GM06990 (cell line): ENCODE measurements around the gene SLC35E3.

Experiments used
- DNase-seq: peaks from one replicate; pipeline ENCODE4 v3.0.0-alpha.2; 2011; ENCODE audit not compliant: insufficient read length; ENCODE audit errors: extremely low read depth
- H3K27me3 ChIP-seq: replicated peaks from 2 replicates; pipeline ENCODE4 v1.6.0; 2011; ENCODE audit warnings: low read length; ENCODE audit not compliant: control insufficient read depth, insufficient read depth
- H3K36me3 ChIP-seq: 2 replicates; pipeline ENCODE4 v1.5.1; 2011; ENCODE audit warnings: low read length; ENCODE audit not compliant: control insufficient read depth, insufficient read depth
- H3K4me3 ChIP-seq: replicated peaks from 2 replicates; pipeline ENCODE4 v1.5.1; 2011; ENCODE audit warnings: low read depth, mild to moderate bottlenecking, control low read depth, low read length
- TF ChIP-seq, protein P1 (sequence below): IDR thresholded peaks from 2 replicates; pipeline ENCODE4 v1.5.1; 2011; ENCODE audit warnings: low read length, control low read depth, mild to moderate bottlenecking, inconsistent platforms; ENCODE audit not compliant: insufficient read depth, poor library complexity, severe bottlenecking

The SLC35E3 gene

GRCh38 chr12:68775121-68775630 is 29.2 kb downstream of the SLC35E3 start:
- no peak for DNase-seq
- TF ChIP-seq, protein P1, sequence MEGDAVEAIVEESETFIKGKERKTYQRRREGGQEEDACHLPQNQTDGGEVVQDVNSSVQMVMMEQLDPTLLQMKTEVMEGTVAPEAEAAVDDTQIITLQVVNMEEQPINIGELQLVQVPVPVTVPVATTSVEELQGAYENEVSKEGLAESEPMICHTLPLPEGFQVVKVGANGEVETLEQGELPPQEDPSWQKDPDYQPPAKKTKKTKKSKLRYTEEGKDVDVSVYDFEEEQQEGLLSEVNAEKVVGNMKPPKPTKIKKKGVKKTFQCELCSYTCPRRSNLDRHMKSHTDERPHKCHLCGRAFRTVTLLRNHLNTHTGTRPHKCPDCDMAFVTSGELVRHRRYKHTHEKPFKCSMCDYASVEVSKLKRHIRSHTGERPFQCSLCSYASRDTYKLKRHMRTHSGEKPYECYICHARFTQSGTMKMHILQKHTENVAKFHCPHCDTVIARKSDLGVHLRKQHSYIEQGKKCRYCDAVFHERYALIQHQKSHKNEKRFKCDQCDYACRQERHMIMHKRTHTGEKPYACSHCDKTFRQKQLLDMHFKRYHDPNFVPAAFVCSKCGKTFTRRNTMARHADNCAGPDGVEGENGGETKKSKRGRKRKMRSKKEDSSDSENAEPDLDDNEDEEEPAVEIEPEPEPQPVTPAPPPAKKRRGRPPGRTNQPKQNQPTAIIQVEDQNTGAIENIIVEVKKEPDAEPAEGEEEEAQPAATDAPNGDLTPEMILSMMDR = no peak
- Histone ChIP-seq H3K27me3 (no peaks in the 10 kb centered on the region), H3K36me3 (no peaks in the 10 kb centered on the region), H3K4me3 (no peak overlapping the region)

GRCh38 chr12:68776976-68777610 is 31.1 kb downstream of the SLC35E3 start:
- Histone ChIP-seq H3K36me3 (no peaks in the 10 kb centered on the region), H3K4me3 (no peak overlapping the region), H3K27me3 (no peaks in the 10 kb centered on the region)
- TF ChIP-seq, protein P1 = no peak
- DNase-seq = no peak

GRCh38 chr12:68779280-68779679 is 33.3 kb downstream of the SLC35E3 start:
- Histone ChIP-seq H3K36me3 (no peaks in the 10 kb centered on the region), H3K4me3 (no peak overlapping the region), H3K27me3 (no peaks in the 10 kb centered on the region)
- DNase-seq = no peak
- TF ChIP-seq, protein P1 = no peak

DNA sequence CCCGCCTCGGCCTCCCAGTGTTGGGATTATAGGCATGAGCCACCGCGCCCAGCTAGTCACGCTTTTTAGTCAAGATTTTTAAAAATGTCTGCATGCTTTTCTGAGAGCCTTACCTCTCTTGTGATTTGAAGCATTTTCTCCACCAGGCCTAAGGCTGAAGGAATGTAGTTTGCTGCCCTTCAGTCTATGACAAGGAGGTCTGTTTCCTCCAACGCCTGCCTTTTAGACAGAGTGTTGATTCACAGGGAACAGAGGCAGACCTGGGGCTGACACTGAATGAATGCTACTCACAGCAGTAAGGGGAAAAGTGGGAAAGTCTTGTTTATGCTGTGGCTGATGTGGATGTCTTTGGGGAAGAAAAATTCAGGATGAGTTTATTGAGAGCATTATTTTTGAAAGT is 34.8 kb downstream of the SLC35E3 start:
- DNase-seq = no peak
- TF ChIP-seq, protein P1 = no peak

DNA sequence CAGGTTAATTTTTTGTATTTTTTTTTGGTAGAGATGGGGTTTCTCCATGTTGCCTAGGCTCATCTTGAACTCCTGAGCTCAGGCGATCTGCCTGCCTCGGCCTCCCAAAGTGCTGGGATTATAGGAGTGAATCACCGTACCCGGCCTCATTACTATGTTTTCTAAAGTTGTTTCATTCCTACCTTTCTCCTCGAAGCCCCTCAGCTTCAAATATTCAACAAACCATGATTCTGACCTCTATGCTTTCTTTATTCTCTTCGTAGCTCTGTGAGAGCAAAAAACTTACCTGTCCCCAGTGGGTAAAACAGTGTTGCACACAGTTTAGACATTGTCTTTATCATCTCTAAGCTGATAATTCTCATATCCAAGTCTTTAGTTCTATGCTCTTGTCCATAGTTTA is 35.8 kb downstream of the SLC35E3 start:
- no peak for DNase-seq
- TF ChIP-seq, protein P1 = no peak
- H3K27me3 ChIP-seq = no peaks in the 10 kb centered on the region
- H3K4me3 ChIP-seq = no peak overlapping the region
- no peaks in the 10 kb centered on the region for H3K36me3 ChIP-seq

More for the DNA sequence above, 34.8 kb downstream of the SLC35E3 start:
- H3K36me3 ChIP-seq = no peaks in the 10 kb centered on the region
- no peaks in the 10 kb centered on the region for H3K27me3 ChIP-seq
- H3K4me3 ChIP-seq = no peak overlapping the region
